Measurements from ENCODE around the gene C1orf105. TPM values are rescaled to one million over a fixed set of nuclear protein-coding genes. Genes with fewer than 3 reads are reported as not detected.

Gene C1orf105
- total RNA-seq, 4 donors from 2014 or later, result not detected

DNA sequence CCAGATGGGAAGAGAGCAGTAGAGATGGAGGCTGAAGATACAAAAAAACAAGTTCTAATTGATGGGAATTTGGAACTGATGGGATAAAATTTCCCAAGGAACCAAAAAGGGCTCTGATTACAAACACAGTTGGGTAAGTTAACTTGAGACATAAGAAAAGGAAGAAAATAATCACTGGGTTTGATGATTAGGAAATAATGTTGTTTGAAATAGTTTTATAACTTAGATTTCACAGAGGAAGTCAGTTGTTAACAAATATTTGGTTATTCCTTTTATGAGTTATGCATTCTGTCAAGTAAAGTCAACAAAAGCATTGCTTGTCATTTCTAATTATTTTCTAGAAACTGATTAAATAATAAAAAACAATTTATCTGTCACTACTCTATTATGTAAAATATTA lies 92.1 kb downstream of the C1orf105 start:
- H3K4me1 ChIP-seq, result no peaks in the 10 kb centered on the region
- H3K4me3 ChIP-seq, result no peak overlapping the region
- no peak overlapping the region for H3K27ac ChIP-seq
- H3K9me3 ChIP-seq, result no peaks in the 10 kb centered on the region
- TF ChIP-seq EP300 (IDR thresholded peaks at IDR 0.05), result no peak
- TF ChIP-seq, protein P1, sequence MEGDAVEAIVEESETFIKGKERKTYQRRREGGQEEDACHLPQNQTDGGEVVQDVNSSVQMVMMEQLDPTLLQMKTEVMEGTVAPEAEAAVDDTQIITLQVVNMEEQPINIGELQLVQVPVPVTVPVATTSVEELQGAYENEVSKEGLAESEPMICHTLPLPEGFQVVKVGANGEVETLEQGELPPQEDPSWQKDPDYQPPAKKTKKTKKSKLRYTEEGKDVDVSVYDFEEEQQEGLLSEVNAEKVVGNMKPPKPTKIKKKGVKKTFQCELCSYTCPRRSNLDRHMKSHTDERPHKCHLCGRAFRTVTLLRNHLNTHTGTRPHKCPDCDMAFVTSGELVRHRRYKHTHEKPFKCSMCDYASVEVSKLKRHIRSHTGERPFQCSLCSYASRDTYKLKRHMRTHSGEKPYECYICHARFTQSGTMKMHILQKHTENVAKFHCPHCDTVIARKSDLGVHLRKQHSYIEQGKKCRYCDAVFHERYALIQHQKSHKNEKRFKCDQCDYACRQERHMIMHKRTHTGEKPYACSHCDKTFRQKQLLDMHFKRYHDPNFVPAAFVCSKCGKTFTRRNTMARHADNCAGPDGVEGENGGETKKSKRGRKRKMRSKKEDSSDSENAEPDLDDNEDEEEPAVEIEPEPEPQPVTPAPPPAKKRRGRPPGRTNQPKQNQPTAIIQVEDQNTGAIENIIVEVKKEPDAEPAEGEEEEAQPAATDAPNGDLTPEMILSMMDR (IDR thresholded peaks at IDR 0.05), result no peak
- no peak for TF ChIP-seq POLR2A (IDR thresholded peaks at IDR 0.05)
- no peak for TF ChIP-seq POLR2AphosphoS5 (IDR thresholded peaks at IDR 0.05)
- ATAC-seq, result no peak
- H3K27me3 ChIP-seq, result no peaks in the 10 kb centered on the region
- no peaks in the 10 kb centered on the region for H3K36me3 ChIP-seq

DNA sequence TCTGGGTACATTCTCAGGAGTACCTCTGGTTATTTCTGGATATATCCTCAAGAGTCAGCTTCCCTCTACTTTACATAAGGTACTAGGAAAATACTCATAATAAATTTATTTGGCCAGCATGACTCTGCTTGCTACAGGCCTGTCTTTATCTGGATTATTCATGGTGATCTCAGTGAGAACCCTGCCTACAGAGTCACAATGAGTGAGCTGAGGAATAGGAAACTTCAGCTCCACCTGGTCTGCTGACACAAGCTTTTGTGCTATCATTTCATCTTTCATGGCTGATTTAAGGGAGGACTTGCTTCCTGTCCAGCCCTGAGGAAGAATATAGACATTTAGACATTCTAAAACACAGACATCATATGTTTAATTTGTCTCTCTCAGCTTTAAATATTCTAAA lies 93.0 kb downstream of the C1orf105 start:
- ATAC-seq, result no peak
- no peaks in the 10 kb centered on the region for H3K4me1 ChIP-seq
- no peaks in the 10 kb centered on the region for H3K9me3 ChIP-seq
- TF ChIP-seq EP300 (IDR thresholded peaks at IDR 0.05), result no peak
- TF ChIP-seq, protein P1 (IDR thresholded peaks at IDR 0.05), result no peak
- no peak for TF ChIP-seq POLR2A (IDR thresholded peaks at IDR 0.05)
- no peak for TF ChIP-seq POLR2AphosphoS5 (IDR thresholded peaks at IDR 0.05)
- no peak overlapping the region for H3K27ac ChIP-seq
- H3K4me3 ChIP-seq, result no peak overlapping the region
- H3K27me3 ChIP-seq, result no peaks in the 10 kb centered on the region
- no peaks in the 10 kb centered on the region for H3K36me3 ChIP-seq

DNA sequence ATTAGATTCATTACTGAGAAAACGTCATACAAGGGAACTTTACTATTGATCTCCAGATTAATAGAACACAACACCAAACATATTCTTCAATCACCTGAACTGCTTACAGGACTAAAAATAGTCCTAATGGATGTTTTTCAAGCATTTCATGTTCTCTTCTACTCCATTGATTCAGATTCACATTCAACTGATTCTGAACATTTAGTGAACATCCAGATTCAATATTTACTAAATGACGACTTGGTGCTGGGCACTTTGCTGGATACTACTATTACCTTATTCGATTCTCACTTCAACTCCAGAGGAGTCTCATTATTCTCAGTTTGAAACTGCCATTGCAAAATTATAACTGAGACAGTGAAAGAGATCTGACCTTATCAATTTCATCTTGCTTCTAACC lies 93.6 kb downstream of the C1orf105 start:
- Histone ChIP-seq H3K27ac (no peak overlapping the region), H3K27me3 (no peaks in the 10 kb centered on the region), H3K4me3 (no peak overlapping the region), H3K9me3 (no peaks in the 10 kb centered on the region), H3K36me3 (no peaks in the 10 kb centered on the region), H3K4me1 (no peaks in the 10 kb centered on the region)
- TF ChIP-seq, protein P1 (IDR thresholded peaks at IDR 0.05), result no peak
- 74 to 79% methylated on average over 3 of the region's 3 CpGs for WGBS, 2 donors (ENCODE audit: low coverage in 1 of 2)
- ATAC-seq, result no peak

DNA sequence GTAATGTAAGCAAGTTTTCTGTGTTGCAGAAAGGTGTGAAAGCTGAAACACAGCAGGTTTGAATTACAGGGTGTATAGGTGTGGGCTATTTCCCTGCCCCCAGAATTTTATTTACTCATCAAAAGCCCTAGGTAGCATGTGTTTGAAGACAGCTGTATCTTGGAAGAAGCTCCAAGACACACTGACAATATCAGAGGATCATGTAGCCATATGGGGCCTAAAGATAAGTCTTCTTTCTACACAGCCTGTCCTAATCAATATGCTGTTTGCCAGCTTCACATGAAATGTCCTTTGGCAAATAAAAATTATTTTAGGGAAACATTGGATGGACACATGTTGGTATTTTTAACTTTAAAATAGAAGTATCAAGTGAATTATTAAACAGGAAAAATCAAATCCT lies 95.0 kb downstream of the C1orf105 start:
- Histone ChIP-seq H3K9me3 (no peaks in the 10 kb centered on the region), H3K36me3 (no peaks in the 10 kb centered on the region), H3K4me3 (no peak overlapping the region), H3K27ac (no peak overlapping the region), H3K27me3 (no peaks in the 10 kb centered on the region), H3K4me1 (no peaks in the 10 kb centered on the region)
- TF ChIP-seq POLR2AphosphoS5 (IDR thresholded peaks at IDR 0.05), result no peak
- TF ChIP-seq EP300 (IDR thresholded peaks at IDR 0.05), result no peak
- TF ChIP-seq, protein P1 (IDR thresholded peaks at IDR 0.05), result no peak
- no peak for TF ChIP-seq POLR2A (IDR thresholded peaks at IDR 0.05)
- no peak for ATAC-seq

DNA sequence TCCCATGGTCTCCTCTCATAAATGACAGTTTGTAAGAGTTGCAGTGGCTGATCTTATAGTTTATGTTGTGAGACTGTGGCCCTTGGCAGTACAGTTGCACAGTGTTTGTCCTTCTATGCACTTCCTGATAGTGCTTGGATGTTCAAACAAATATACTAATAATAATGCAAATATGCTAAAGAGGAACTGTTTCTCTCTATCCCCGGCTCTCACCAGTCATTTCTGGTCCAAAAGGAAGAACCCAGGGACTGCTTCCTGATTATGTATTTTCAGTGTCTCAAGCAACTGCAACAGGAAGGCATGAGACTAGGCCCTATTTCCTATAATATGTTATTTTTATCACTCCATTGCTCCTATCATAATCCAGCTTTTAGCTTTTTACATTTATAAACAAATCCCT lies 95.4 kb downstream of the C1orf105 start:
- WGBS, 2 donors (ENCODE audit: low coverage in 1 of 2), result 40 to 91% methylated on average over 1 of the region's 1 CpG
- H3K27ac ChIP-seq, result no peak overlapping the region
- no peaks in the 10 kb centered on the region for H3K4me1 ChIP-seq
- TF ChIP-seq, protein P1 (IDR thresholded peaks at IDR 0.05), result no peak
- no peak for TF ChIP-seq POLR2A (IDR thresholded peaks at IDR 0.05)
- TF ChIP-seq POLR2AphosphoS5 (IDR thresholded peaks at IDR 0.05), result no peak
- no peak for TF ChIP-seq EP300 (IDR thresholded peaks at IDR 0.05)
- ATAC-seq, result peak; percentile 22
- H3K9me3 ChIP-seq, result no peaks in the 10 kb centered on the region
- H3K4me3 ChIP-seq, result no peak overlapping the region
- no peaks in the 10 kb centered on the region for H3K36me3 ChIP-seq
- H3K27me3 ChIP-seq, result no peaks in the 10 kb centered on the region

Measured in gastroesophageal sphincter (tissue), 4 donors.